Heart left ventricle (tissue), 16 donors: ENCODE measurements around the gene NISCH. TPM values are rescaled to one million over a fixed set of nuclear protein-coding genes. Genes with fewer than 3 reads are reported as not detected.

ENCODE experiments used
- ATAC-seq, 4 donors: fragments of 200-7000 bp; cut with Tn5 transposase; one replicate each; pipeline ENCODE4 v1.9.1; 2020 to 2022; ENCODE audit warnings: moderate library complexity in 4 of 4, mild to moderate bottlenecking in 3 of 4, moderate number of reproducible peaks in 1 of 4
- DNase-seq, 5 donors: peaks; one replicate each; pipeline ENCODE4 v3.0.0-alpha.2; 2020
- H3K27ac ChIP-seq, 12 donors: fragments of 200-600 bp; sonication (generic) in 4 of 12; one replicate each; pipeline versions ENCODE4 v1.5.0 to v1.8.0; 2016 to 2022; ENCODE audit warnings: mild to moderate bottlenecking in 2 of 12
- H3K27me3 ChIP-seq, 9 donors: fragments of 200-600 bp; sonication (generic) in 2 of 9; one replicate each; pipeline versions ENCODE4 v1.5.1 to v1.8.0; 2016 to 2022; ENCODE audit warnings: mild to moderate bottlenecking in 3 of 9
- H3K36me3 ChIP-seq, 9 donors: fragments of 200-600 bp; sonication (generic) in 2 of 9; one replicate each; pipeline versions ENCODE4 v1.5.0 to v1.8.0; 2018 to 2022; ENCODE audit warnings: mild to moderate bottlenecking in 2 of 9
- H3K4me1 ChIP-seq, 12 donors: fragments of 200-600 bp; sonication (generic) in 4 of 12; one replicate each; pipeline versions ENCODE4 v1.5.0 to v1.8.0; 2016 to 2022; ENCODE audit warnings: mild to moderate bottlenecking in 3 of 12
- H3K4me3 ChIP-seq, 12 donors: fragments of 200-600 bp; sonication (generic) in 4 of 12; one replicate each; pipeline versions ENCODE4 v1.5.0 to v1.8.0; 2017 to 2022; ENCODE audit warnings: mild to moderate bottlenecking in 9 of 12, moderate library complexity in 4 of 12
- H3K9me3 ChIP-seq, 12 donors: fragments of 200-600 bp; sonication (generic) in 4 of 12; one replicate each; pipeline versions ENCODE4 v1.5.0 to v1.8.0; 2016 to 2022; ENCODE audit warnings: mild to moderate bottlenecking in 1 of 12
- POLR2A ChIP-seq, 2 donors: fragments of 450-650 bp; IDR thresholded peaks; one replicate each; pipeline ENCODE4 v1.6.1; 2017; ENCODE audit warnings: antibody characterized with exemption in 2 of 2, mild to moderate bottlenecking in 2 of 2, moderate library complexity in 2 of 2
- WGBS, 4 donors: extraction: QIAGEN DNeasy Blood & Tissue Kit in 2 of 4; methylation state at CpG; one replicate each; pipeline versions ENCODE4 v1.1.5 to v1.1.7; 2013 to 2018; 5-methylcytosine and 5-hydroxymethylcytosine counted together
- intact Hi-C, 10 donors: fragments of 100-400 bp; cut with DNase I; formaldehyde crosslinking; loops; one replicate each; pipeline versions ENCODE4 v1.11.1 to v1.14.2; 2022
- polyA plus RNA-seq, 2 donors: library from polyadenylated mRNA; stranded (reverse); fragments of 200-250 nt; gene quantifications; one replicate each; pipeline ENCODE4 v1.2.3, GENCODE V29; 2013
- total RNA-seq, 9 donors: library from RNA; depleted of rRNA in 2 of 9; stranded (reverse); fragments of >200 nt in 2 of 9; fragmentation: NEBNext Ultra II Directional in 3 of 9; extraction: Animal tissue kit (Norgen Biotek cat#: 25700) in 3 of 9; gene quantifications; one replicate each; pipeline versions ENCODE4 v1.1.0 to v1.2.4, GENCODE V29; 2016 to 2023
- TF ChIP-seq, protein P1 (sequence below), 12 donors: fragments of 200-600 bp; sonication (generic) in 4 of 12; IDR thresholded peaks; one replicate each; pipeline versions ENCODE4 v1.5.0 to v1.8.0; 2018 to 2022; ENCODE audit warnings: antibody characterized with exemption in 12 of 12, mild to moderate bottlenecking in 5 of 12
- donor health status: ischemic (EF 13 %, LVEDD 7.1; RV severe dilation, severe dysfunction).
- donor health status: healthy with polysubstance abuse.
- donor health status: DM: no; HTN: yes; CAD: no.
- donor health status: DM: no; HTN: no; CAD: no.
- donor health status: ischemic (EF 25% LVEDD 6.9; RV normal size, moderate dysfunction).
- donor health status: ischemic (EF 25% LVEDD 5.7; RV mildly dilated, moderate dysfunction).
- donor health status: healthy.
- donor health status: DM: yes; HTN: yes; CAD: no.
- donor health status: ischemic (EF 35%, LVEDD 5.7; RV mildly dilated, moderate dysfunction).
- donor health status: nonischemic (EF 11% LVEDD 7.7; RV severe dilation, severe dysfunction).
- donor health status: DM: yes; HTN: yes; CAD: no.
- donor health status: PGD.
- donor health status: ischemic (EF 29% LVEDD 5.4; RV normal size, mild dysfunction).
- donor health status: nonischemic (EF 23%, LVEDD 6.1; RV moderate dilation, normal function).

Gene NISCH
- total and polyA plus RNA-seq, 11 donors, result 28.8 to 56.2 (median 42.0) TPM

DNA sequence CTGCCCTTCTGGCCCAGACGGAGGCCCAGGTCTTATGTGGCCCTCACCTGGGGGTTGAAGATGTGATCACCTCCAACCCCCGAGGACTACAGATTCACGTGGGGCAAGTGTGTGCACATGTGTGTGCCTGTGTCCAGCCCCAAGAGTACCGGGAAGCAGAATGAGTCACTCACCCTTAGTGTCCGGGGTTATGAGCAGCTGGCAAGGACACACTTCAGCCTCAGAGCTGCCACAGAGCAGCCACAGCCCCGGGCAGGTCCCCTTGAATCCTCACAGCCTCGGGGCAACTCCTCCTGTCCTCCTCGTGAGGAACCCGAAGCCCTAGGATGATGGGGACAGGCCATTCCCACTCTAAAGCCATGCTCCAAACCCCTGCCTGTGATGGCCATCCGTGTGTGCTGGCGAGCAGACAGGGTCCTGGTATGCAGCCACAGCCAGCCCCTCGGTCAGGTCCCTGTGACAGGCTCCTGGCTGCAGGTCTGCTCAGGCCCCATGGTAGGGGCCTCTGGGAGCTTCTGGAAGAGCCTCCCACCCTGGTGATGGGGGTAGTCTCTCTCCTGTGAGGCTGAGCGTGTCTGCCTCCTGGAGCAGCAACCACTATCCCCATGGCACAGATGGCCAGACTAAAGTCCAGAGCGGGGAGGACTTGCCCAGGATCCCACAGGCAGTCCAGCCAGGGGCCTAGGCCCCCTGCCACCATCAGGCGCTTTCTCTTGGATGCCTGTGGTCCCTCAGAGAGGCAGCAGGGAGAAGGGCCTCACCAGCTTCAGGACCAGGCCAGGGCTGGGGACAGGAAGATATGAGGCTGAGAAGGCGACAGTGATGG is 40.6 kb downstream of the NISCH start:
- TF ChIP-seq POLR2A (IDR thresholded peaks at IDR 0.05), result no peak
- TF ChIP-seq, protein P1, sequence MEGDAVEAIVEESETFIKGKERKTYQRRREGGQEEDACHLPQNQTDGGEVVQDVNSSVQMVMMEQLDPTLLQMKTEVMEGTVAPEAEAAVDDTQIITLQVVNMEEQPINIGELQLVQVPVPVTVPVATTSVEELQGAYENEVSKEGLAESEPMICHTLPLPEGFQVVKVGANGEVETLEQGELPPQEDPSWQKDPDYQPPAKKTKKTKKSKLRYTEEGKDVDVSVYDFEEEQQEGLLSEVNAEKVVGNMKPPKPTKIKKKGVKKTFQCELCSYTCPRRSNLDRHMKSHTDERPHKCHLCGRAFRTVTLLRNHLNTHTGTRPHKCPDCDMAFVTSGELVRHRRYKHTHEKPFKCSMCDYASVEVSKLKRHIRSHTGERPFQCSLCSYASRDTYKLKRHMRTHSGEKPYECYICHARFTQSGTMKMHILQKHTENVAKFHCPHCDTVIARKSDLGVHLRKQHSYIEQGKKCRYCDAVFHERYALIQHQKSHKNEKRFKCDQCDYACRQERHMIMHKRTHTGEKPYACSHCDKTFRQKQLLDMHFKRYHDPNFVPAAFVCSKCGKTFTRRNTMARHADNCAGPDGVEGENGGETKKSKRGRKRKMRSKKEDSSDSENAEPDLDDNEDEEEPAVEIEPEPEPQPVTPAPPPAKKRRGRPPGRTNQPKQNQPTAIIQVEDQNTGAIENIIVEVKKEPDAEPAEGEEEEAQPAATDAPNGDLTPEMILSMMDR (IDR thresholded peaks at IDR 0.05), result no peak
- Histone ChIP-seq H3K4me3 (peak overlapping the region; percentile 23 to 72 (median 52)), H3K9me3 (no peaks in the 10 kb centered on the region), H3K36me3 (peaks cover 0 to 34% (median 21%) of the 10 kb centered on the region in 9 donors), H3K27ac (peak overlapping the region in 11 of 12 donors; percentile 47 to 94 (median 80)), H3K27me3 (no peaks in the 10 kb centered on the region), H3K4me1 (peaks cover 3 to 90% (median 25%) of the 10 kb centered on the region in 12 donors)
- 52 to 68% (median 61%) methylated on average over 8 to 16 of the region's 16 CpGs for WGBS, 4 donors
- DNase-seq (peak in 1 of 5 donors; percentile 65), ATAC-seq (peak in 3 of 4 donors; percentile 33 to 48 (median 45))
- intact Hi-C loops, result loop anchor here in 1 of 10 donors (5.0 kb wide), 1 partner anchor 36 kb away; the partner anchor contains the start of gene NT5DC2

DNA sequence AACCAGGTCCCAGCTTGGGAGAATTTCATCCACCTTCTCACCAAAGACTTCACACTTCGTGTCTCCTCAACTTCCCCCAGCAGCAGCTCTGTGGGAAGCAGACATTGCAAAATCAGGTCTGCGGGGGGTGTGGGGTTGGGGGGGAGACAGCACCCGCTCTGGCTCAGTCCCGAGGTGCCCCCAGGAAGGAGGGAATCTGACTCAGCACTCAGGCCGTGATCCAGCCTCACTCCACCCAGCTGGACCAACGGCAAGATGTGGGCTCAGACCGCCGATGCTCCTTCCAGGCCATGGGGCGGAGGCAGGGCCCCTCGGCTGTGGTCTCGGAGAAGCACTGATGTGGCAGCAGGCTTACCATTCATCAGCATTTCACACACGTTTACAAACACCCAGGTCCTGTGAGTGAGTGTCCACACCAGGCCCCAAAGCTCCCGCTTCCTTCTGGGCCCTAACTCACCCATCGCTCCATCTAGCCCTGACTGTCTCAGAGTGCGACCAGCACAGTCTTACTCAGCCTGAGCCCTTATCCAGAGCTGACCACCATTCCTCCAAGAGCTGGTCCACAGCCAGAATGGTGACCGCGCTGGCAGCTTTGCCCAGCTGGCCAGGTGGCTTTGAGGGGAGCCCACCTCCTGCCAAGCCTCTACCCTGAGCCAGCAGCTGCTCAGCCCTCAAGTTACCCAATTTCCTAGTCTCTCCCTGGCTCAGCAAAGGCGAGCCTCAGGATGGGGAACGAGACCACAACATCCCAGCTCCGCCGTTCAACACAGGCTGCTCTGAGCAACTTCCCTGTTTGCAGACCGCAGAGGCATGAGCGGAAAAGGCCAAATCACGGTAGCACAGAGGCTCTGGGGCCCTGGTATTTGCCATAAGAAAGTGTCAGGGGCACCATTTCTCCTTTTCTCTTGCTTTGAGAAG is 43.0 kb downstream of the NISCH start:
- DNase-seq (peak; percentile 46 to 79 (median 64)), ATAC-seq (peak in 3 of 4 donors; percentile 28 to 48 (median 36))
- TF ChIP-seq, protein P1 (IDR thresholded peaks at IDR 0.05), result no peak
- TF ChIP-seq POLR2A (IDR thresholded peaks at IDR 0.05), result no peak
- H3K4me1 ChIP-seq, result peaks cover 0 to 66% (median 16%) of the 10 kb centered on the region in 12 donors
- WGBS, 4 donors, result 79 to 87% (median 80%) methylated on average over 24 of the region's 24 CpGs
- no peaks in the 10 kb centered on the region for H3K9me3 ChIP-seq
- peak overlapping the region in 3 of 12 donors; percentile 1 to 69 (median 64) for H3K4me3 ChIP-seq
- peaks cover 0 to 29% (median 0%) of the 10 kb centered on the region in 9 donors for H3K36me3 ChIP-seq
- H3K27ac ChIP-seq, result peak overlapping the region in 5 of 12 donors; percentile 23 to 94 (median 34)
- H3K27me3 ChIP-seq, result no peaks in the 10 kb centered on the region
- intact Hi-C loops, result loop anchor here in 1 of 10 donors (5.0 kb wide), 1 partner anchor 34 kb away; the partner anchor contains the start of gene NT5DC2

DNA sequence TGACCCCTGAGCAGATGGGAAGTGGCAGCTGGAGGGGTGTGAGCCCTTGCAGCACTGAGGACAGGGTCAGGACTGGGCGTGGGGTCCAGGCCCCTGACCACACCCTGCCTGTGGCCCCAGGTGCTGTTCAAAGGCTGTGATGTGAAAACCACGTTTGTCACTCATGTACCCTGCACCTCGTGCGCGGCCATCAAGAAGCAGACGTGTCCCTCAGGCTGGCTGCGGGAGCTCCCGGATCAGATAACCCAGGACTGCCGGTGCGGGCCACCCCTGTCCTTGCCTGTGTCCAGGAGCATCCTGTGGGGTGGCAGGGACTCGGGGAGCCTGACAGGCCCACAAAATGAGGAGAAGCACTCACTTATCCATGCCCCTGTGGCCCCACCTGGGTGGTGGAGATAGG is 45.6 kb downstream of the NISCH start:
- no peak for ATAC-seq
- Histone ChIP-seq H3K27me3 (no peaks in the 10 kb centered on the region), H3K36me3 (peaks cover 0 to 54% (median 0%) of the 10 kb centered on the region in 9 donors), H3K4me3 (no peak overlapping the region), H3K4me1 (peaks cover 0 to 41% (median 4%) of the 10 kb centered on the region in 12 donors), H3K9me3 (no peaks in the 10 kb centered on the region), H3K27ac (no peak overlapping the region)
- DNase-seq, result no peak
- intact Hi-C loops, result no loop called here
- WGBS, 4 donors, result 89 to 100% (median 89%) methylated on average over 5 to 11 of the region's 11 CpGs
- TF ChIP-seq, protein P1 (IDR thresholded peaks at IDR 0.05), result no peak
- no peak for TF ChIP-seq POLR2A (IDR thresholded peaks at IDR 0.05)
